Liver (tissue), 3 donors: ENCODE measurements around the gene RASSF8.

Experiments
- CTCF ChIP-seq: fragments of 150-350 bp; IDR thresholded peaks from 2 replicates; pipeline ENCODE4 v1.5.1; 2017; ENCODE audit warnings: improper control_type of control experiment, low read depth, low read length; ENCODE audit not compliant: missing input control
- EGR1 ChIP-seq, 2 donors: IDR thresholded peaks; 2 replicates each; pipeline ENCODE4 v1.6.1; 2016 to 2018; ENCODE audit warnings: antibody characterized with exemption in 2 of 2, low read depth in 2 of 2
- FOXA1 ChIP-seq: IDR thresholded peaks from 2 replicates; pipeline ENCODE4 v1.6.1; 2016; ENCODE audit warnings: antibody characterized with exemption
- FOXA2 ChIP-seq: IDR thresholded peaks from 2 replicates; pipeline ENCODE4 v1.6.1; 2016; ENCODE audit warnings: antibody characterized with exemption
- GABPA ChIP-seq, 2 donors: IDR thresholded peaks in 1 of 2; conservative IDR thresholded peaks in 1 of 2; 2 replicates each; pipeline ENCODE4 v1.6.1; 2016; ENCODE audit warnings: antibody characterized with exemption in 2 of 2, mild to moderate bottlenecking in 1 of 2, moderate library complexity in 1 of 2
- JUND ChIP-seq, 2 donors: IDR thresholded peaks; 2 replicates each; pipeline ENCODE4 v1.6.1; 2016; ENCODE audit warnings: antibody characterized with exemption in 2 of 2
- MAX ChIP-seq: IDR thresholded peaks from 2 replicates; pipeline ENCODE4 v1.6.1; 2016; ENCODE audit warnings: antibody characterized with exemption
- RAD21 ChIP-seq, 2 donors: IDR thresholded peaks; 2 replicates each; pipeline ENCODE4 v1.6.1; 2016; ENCODE audit warnings: antibody characterized with exemption in 2 of 2, mild to moderate bottlenecking in 2 of 2
- REST ChIP-seq: IDR thresholded peaks from 2 replicates; pipeline ENCODE4 v1.6.1; 2016; ENCODE audit warnings: antibody characterized with exemption, mild to moderate bottlenecking
- SP1 ChIP-seq: IDR thresholded peaks from 2 replicates; pipeline ENCODE4 v1.6.1; 2018; ENCODE audit warnings: antibody characterized with exemption, mild to moderate bottlenecking
- YY1 ChIP-seq: IDR thresholded peaks from 2 replicates; pipeline ENCODE4 v1.6.1; 2016; ENCODE audit warnings: antibody characterized with exemption, mild to moderate bottlenecking
- ZBTB33 ChIP-seq: IDR thresholded peaks from 2 replicates; pipeline ENCODE4 v1.6.1; 2016; ENCODE audit warnings: antibody characterized with exemption
- donor health status: healthy.
- donor health status: healthy.

GRCh38 chr12:26018926-26019325 lies 60.4 kb downstream of the RASSF8 start:
- TF ChIP-seq CTCF (no peak), EGR1 (IDR thresholded peaks at IDR 0.05; ENCODE audit: low read depth in 2 of 2) (no peak), ZBTB33 (no peak), MAX (no peak), YY1 (no peak), JUND (IDR thresholded peaks at IDR 0.05) (no peak), FOXA2 (no peak), GABPA (IDR thresholded peaks at IDR 0.05 in 1 of 2, conservative IDR thresholded peaks at IDR 0.05 in 1 of 2) (no peak), REST (no peak), RAD21 (IDR thresholded peaks at IDR 0.05) (no peak), FOXA1 (no peak), SP1 (no peak)
